ENCODE data around the gene TATDN2.

Gene TATDN2

DNA sequence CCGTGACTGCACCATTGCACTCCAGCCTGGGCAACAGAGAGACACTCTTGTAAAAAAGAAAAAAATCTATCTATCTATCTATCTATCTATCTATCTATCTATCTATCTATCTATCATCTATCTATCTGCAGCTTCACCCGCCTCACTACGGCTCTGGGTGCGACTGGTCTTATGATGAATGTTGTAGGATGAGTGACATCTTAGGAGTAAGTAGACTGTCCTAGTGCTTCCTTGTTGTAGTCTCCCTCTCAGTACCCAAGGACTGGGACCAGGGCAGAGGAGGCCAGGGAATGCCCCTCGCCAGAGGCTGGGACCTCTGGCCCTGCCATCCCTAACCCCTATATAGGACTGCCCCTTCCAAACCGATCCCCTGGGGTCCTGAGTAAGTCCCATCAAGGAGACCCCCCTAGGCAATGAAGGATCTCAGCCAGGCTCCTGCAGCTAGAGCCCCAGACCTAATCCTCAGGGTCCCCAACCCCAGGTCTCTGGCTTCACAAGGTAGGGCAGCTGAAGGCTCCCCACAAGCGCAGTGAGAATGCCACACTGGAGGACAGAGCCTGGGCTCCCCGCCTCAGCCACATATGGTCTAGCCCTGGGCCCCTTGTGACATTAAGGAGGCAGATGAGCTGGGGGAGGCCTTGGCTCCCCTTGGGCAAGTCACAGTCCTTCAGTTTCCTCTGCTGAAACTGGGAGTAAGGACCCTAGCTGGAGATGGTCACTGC is 73.5 kb downstream of the TATDN2 start:
- H3K4me3 ChIP-seq (ENCODE audit: low read depth, low read length) = no peak overlapping the region
- DNase-seq (ENCODE audit: low read depth) = no peak
- TF ChIP-seq, protein P1, sequence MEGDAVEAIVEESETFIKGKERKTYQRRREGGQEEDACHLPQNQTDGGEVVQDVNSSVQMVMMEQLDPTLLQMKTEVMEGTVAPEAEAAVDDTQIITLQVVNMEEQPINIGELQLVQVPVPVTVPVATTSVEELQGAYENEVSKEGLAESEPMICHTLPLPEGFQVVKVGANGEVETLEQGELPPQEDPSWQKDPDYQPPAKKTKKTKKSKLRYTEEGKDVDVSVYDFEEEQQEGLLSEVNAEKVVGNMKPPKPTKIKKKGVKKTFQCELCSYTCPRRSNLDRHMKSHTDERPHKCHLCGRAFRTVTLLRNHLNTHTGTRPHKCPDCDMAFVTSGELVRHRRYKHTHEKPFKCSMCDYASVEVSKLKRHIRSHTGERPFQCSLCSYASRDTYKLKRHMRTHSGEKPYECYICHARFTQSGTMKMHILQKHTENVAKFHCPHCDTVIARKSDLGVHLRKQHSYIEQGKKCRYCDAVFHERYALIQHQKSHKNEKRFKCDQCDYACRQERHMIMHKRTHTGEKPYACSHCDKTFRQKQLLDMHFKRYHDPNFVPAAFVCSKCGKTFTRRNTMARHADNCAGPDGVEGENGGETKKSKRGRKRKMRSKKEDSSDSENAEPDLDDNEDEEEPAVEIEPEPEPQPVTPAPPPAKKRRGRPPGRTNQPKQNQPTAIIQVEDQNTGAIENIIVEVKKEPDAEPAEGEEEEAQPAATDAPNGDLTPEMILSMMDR (IDR thresholded peaks at IDR 0.05; ENCODE audit: insufficient read depth, low read depth, low read length, missing control alignments) = no peak

DNA sequence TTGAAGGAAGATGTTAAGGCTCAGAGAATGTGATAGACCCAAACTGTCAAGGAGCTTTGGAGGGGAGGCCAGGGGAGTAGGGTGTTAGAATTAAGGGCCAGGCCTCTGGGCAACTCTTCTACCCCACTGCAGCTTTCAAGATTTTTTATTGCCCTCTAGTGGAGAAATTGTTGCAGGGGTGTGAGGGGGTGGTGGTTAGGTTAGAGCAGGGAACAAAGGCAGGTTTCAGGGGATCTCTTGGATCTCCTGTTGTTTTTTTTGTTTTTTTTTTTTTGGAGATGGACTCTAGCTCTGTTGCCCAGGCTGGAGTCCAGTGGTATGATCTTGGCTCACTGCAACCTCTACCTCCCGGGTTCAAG is 74.1 kb downstream of the TATDN2 start:
- DNase-seq (ENCODE audit: low read depth) = peak; percentile 37
- TF ChIP-seq, protein P1 (IDR thresholded peaks at IDR 0.05; ENCODE audit: insufficient read depth, low read depth, low read length, missing control alignments) = peak; percentile 50
- H3K4me3 ChIP-seq (ENCODE audit: low read depth, low read length) = no peak overlapping the region

DNA sequence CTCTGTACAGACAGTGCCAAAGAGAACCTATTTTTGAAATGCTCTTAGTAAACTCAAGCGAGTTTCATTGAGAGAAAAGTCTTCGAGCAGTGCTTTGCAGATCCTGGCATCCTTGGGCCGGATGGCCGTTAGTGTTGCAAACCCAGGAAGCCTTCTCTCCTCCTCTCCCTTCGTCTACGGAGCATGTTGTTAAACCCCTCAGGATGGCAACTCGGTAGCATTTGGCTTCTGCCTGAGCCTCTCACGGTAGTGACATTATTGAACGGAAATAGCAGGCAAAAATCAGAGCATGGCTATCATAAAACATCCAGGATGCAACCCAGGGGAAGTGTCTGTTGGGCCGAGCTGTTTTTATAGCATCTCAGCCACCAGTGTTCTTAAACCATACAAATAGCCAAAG is 79.3 kb downstream of the TATDN2 start:
- H3K4me3 ChIP-seq (ENCODE audit: low read depth, low read length) = no peak overlapping the region

DNA sequence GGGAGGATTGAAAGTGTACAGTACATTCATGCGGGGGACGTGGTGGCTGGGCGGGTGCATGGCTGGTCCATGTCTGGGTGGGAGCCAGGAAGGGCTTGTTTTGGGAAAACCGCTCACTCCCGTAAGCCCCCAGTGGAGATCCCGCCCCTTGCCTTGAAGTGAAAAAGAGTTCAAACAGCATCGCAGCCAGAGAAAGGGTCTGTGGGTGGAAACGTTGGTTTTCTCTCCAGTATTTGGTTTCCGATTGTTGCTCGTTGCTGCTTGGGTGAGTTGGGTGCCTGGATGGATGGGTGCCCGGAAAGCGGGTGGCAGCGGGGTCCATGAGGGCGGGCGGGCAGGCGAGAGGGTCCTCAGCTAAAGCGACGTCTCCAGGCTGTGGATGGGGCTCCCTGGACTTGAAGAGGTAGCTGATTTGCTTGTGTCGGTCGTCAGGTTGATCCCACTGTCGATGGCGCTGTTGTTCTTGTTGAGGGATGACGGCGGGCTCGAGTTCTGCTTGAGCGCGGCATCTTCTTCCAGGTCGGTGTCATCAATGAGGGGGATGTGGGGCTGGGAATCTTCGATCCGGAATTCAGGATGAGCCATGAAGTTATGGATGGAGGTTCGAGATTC is 80.3 kb downstream of the TATDN2 start:
- TF ChIP-seq, protein P1 (IDR thresholded peaks at IDR 0.05; ENCODE audit: insufficient read depth, low read depth, low read length, missing control alignments) = no peak
- H3K4me3 ChIP-seq (ENCODE audit: low read depth, low read length) = no peak overlapping the region

More for the DNA sequence above, 79.3 kb downstream of the TATDN2 start:
- no peak for DNase-seq (ENCODE audit: low read depth)
- TF ChIP-seq, protein P1 (IDR thresholded peaks at IDR 0.05; ENCODE audit: insufficient read depth, low read depth, low read length, missing control alignments) = no peak

DNA sequence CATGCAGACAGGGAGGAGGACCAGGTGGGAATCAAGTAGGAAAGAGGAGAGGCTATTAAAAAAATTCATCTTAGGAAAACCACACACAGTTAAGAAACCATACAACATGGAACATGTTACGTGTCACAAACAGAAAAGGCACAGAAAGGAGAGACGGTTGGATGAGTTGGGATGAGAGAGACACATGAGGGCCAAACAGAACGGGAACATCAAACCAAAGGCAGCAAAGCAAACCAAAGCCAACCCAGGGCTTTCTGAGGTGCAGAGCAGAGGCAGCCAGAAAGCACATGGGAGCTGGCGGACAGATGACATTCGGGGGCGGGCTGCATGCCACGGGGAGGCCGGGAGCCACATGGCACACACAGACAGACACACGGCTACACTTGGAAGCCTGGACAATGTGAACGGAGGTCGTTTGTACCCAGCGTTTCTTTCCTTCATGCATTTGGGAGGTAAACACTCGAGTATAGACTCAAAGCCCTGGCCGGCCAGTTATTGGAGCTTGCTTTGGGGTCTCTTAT is 81.3 kb downstream of the TATDN2 start:
- no peak overlapping the region for H3K4me3 ChIP-seq (ENCODE audit: low read depth, low read length)
- no peak for DNase-seq (ENCODE audit: low read depth)
- TF ChIP-seq, protein P1 (IDR thresholded peaks at IDR 0.05; ENCODE audit: insufficient read depth, low read depth, low read length, missing control alignments) = no peak

More for the DNA sequence above, 80.3 kb downstream of the TATDN2 start:
- DNase-seq (ENCODE audit: low read depth) = no peak

DNA sequence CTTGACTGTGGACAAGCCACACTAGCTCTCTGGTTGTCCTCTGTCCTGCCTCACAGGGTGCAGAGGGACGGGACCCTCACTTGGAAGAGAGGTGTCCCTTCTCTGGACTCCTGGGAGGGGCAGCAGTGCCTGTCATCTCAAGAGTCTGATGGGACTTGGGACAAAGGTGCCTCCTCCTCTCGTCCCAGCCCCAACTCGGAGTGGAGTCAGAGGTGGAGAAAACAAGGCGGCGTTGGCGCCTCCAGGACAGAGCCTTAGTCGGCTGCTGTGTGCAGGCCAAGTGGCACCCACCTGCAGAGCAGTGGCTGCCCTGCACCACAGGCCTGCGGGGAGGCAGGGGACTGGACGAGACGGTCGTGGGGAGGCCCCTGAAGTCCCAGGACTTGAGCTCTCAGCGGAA is 82.1 kb downstream of the TATDN2 start:
- no peak overlapping the region for H3K4me3 ChIP-seq (ENCODE audit: low read depth, low read length)
- TF ChIP-seq, protein P1 (IDR thresholded peaks at IDR 0.05; ENCODE audit: insufficient read depth, low read depth, low read length, missing control alignments) = no peak
- DNase-seq (ENCODE audit: low read depth) = no peak
